AG04450 (cell line): ENCODE data around the gene KCNQ5. TPM values are rescaled to one million over a fixed set of nuclear protein-coding genes. Genes with fewer than 3 reads are reported as not detected.
A peak's percentile ranks its signal among the peaks of the same experiment; 100 is the strongest.

Experiments used
- CTCF ChIA-PET: fragments of 300-600, 350-600 bp; formaldehyde crosslinking; extraction: SDS; loops from one replicate; lab custom pipeline; 2022; ENCODE audit warnings: antibody characterized with exemption, inconsistent platforms; lab: Charles Lee
- POLR2A ChIA-PET: fragments of 350-600 bp; formaldehyde crosslinking; extraction: SDS; loops from one replicate; lab custom pipeline; 2021; ENCODE audit warnings: antibody characterized with exemption, inconsistent platforms; lab: Yijun Ruan, JAX
- DNase-seq: peaks from one replicate; pipeline ENCODE4 v3.0.0-alpha.2; 2011; ENCODE audit warnings: low read depth, low spot score
- H3K27ac ChIP-seq: one replicate; pipeline ENCODE4 v1.5.1; 2012; ENCODE audit warnings: low read depth, low read length, control low read depth
- H3K27me3 ChIP-seq: one replicate; pipeline ENCODE4 v1.6.0; 2012; ENCODE audit warnings: low read length; ENCODE audit not compliant: control insufficient read depth, insufficient read depth
- H3K4me3 ChIP-seq: 2 replicates; pipeline ENCODE4 v1.5.1; 2011; ENCODE audit warnings: mild to moderate bottlenecking, low read depth, low read length, control low read depth
- H3K9me3 ChIP-seq: 2 replicates; pipeline ENCODE4 v1.5.1; 2012; ENCODE audit warnings: low read length; ENCODE audit not compliant: control insufficient read depth, insufficient read depth
- CTCF ChIP-seq: IDR thresholded peaks from 2 replicates; pipeline ENCODE4 v1.5.1; 2011; ENCODE audit warnings: low read depth, low read length, control low read depth, inconsistent platforms
- polyA plus RNA-seq: library from polyadenylated mRNA; depleted of rRNA; stranded (reverse); fragments of >200 nt; gene quantifications from 2 replicates; pipeline ENCODE4 v1.2.3, GENCODE V29; 2011

KCNQ5 gene
- polyA plus RNA-seq, 1 experiment, result 0.52 TPM

GRCh38 chr6:72825315-72825911 lies 203.5 kb downstream of the KCNQ5 start:
- Histone ChIP-seq H3K27me3 (no peaks in the 10 kb centered on the region), H3K4me3 (no peak overlapping the region), H3K27ac (no peak overlapping the region), H3K9me3 (no peaks in the 10 kb centered on the region; the same call in 1 of the 2 replicates)
- no peak for TF ChIP-seq CTCF
- CTCF ChIA-PET, result no interaction called here
- POLR2A ChIA-PET, result no interaction called here
- DNase-seq, result peak; percentile 18

GRCh38 chr6:72826037-72826436 lies 204.2 kb downstream of the KCNQ5 start:
- H3K4me3 ChIP-seq, result no peak overlapping the region
- CTCF ChIA-PET, result no interaction called here
- H3K27ac ChIP-seq, result peak overlapping the region; percentile 33
- no peak for TF ChIP-seq CTCF
- POLR2A ChIA-PET, result no interaction called here
- H3K27me3 ChIP-seq, result no peaks in the 10 kb centered on the region
- DNase-seq, result no peak
- no peaks in the 10 kb centered on the region; the same call in 1 of the 2 replicates for H3K9me3 ChIP-seq

GRCh38 chr6:72826744-72827438 lies 205.0 kb downstream of the KCNQ5 start:
- Histone ChIP-seq H3K4me3 (no peak overlapping the region), H3K27me3 (no peaks in the 10 kb centered on the region), H3K27ac (no peak overlapping the region), H3K9me3 (no peaks in the 10 kb centered on the region; the same call in 1 of the 2 replicates)
- ChIA-PET CTCF (no interaction called here), POLR2A (no interaction called here)
- no peak for DNase-seq
- TF ChIP-seq CTCF, result no peak

DNA sequence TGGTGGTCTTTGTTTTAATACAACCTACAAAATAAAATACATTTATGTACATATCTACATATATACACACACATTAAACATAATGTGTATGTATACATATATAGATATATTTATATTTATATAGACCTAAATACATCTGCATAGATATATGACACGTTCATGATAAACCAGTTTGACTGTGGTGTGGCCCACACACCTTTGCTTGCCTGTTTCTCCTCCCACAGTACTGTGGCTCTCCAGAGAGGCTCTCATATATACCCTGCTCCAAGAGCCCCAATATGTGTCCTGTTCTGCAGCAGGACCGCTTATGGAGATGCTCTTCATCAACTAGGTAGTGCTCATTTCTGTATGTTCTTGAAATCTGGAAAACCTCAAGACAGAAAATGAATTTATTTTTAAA lies 207.0 kb downstream of the KCNQ5 start:
- Histone ChIP-seq H3K27me3 (no peaks in the 10 kb centered on the region), H3K27ac (no peak overlapping the region), H3K9me3 (no peaks in the 10 kb centered on the region; the same call in 1 of the 2 replicates), H3K4me3 (no peak overlapping the region)
- no peak for TF ChIP-seq CTCF
- POLR2A ChIA-PET, result no interaction called here
- CTCF ChIA-PET, result no interaction called here
- DNase-seq, result no peak

DNA sequence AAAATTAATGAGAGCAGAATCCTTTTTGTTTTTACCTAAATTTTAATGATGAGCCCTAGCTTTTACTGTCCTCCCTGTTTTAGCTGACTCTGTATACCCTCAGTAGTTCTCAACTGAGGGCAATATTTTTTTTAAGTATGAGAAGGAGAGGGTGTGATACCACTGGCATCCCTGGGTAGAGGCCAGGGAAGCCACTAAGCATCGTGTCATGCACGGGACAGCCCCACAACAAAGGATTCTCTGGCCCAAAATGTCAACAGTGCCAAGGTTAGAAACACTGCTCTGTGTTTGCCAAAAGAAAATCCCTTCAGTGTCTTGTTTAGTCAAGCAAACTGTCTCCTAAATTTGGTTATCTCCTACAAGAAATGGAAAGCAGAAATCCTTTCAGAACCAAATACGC lies 210.4 kb downstream of the KCNQ5 start:
- Histone ChIP-seq H3K27ac (no peak overlapping the region), H3K27me3 (no peaks in the 10 kb centered on the region), H3K9me3 (no peaks in the 10 kb centered on the region), H3K4me3 (no peak overlapping the region)
- CTCF ChIA-PET, result no interaction called here
- no peak for DNase-seq
- POLR2A ChIA-PET, result no interaction called here
- no peak for TF ChIP-seq CTCF
